HG02610 (cell line): ENCODE measurements around the gene SYNE3.

Source experiments
- ATAC-seq: cut with Tn5 transposase; IDR thresholded peaks from one replicate; pipeline ENCODE4 v1.9.1; 2021; ENCODE audit warnings: mild to moderate bottlenecking, moderate library complexity; ENCODE audit not compliant: unreplicated experiment

Gene SYNE3

DNA sequence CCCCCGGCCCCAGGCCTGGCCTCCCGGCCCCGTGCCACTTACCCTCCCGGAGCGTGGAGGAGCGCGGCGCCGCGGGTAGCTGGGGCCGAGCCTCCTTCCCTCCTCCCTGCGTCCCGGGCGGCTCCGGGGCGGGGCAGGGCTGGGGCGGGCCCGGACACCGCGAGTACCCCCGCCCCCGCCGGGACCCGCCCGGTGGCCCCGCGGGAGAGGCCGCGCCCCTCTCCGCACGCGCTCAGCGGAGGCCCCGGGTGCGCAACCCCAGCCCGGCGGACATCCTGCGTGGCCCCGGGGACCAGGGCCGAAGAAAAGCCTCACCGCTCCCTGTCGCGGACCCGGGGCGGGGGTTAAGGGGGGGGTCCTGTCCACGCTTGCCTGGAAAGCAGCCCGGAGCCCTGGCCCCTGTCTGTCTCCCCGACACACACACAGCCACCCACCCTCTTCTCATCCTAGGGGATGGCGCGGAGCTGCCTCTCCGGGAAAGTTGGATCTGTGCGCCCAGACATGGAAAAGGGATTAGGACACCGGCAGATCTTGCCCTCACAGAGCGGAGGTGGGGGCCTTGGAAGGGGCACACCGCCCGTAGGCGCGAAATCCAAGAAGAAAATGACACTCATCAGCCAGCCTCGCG lies at the start of gene SYNE3:
Gene SYNE3, minus strand, starts transcription at position 97 of the 628 bp plus-strand sequence. CDS start 40,829 bp downstream, outside the sequence.
- ATAC-seq: peak; percentile 38

GRCh38 chr14:95564060-95564459 lies 47.6 kb upstream of the SYNE3 start:
- no peak for ATAC-seq

DNA sequence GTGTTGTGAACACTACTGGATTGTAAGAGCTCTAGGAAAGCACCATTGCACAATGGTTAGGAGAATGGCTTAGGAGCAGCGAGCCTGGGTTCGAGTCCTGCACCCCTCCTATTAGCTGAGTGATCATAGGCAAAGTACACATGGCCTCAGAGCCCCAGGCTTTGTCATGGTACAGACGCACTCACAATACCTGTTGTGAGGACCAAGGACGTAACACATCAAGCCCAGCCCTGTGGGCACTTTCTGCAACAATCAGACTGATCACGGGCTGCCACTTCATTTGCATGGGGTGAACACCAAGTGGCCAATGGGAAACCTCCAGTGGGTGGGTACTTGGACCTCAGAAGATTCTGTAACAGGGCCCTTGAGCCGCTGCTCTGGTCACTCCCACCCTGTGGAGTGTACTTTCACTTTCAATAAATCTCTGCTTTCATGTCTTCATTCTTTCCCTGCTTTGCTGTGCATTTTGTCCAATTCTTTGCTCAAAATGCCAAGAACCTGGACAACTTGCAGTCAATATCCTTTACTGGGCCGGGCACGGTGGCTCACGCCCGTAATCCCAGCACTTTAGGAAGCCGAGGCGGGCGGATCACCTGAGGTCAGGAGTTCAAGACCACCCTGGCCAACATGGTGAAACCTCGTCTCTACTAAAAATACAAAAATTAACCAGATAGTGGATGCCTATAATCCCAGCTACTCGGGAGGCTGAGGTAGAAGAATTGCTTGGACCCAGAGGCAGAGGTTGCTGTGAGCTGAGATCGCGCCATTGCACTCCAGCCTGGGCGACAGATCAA lies 46.6 kb upstream of the SYNE3 start:
- no peak for ATAC-seq

- ATAC-seq: peak; percentile 90
These were observed 44.6 kb upstream of the SYNE3 start for GRCh38 chr14:95561001-95561412.

- no peak for ATAC-seq
These were observed 42.8 kb upstream of the SYNE3 start for GRCh38 chr14:95559203-95559602.

- ATAC-seq: no peak
These were observed 41.4 kb upstream of the SYNE3 start for GRCh38 chr14:95557832-95558231.

- no peak for ATAC-seq
These were observed 40.8 kb upstream of the SYNE3 start for GRCh38 chr14:95557291-95557690.

DNA sequence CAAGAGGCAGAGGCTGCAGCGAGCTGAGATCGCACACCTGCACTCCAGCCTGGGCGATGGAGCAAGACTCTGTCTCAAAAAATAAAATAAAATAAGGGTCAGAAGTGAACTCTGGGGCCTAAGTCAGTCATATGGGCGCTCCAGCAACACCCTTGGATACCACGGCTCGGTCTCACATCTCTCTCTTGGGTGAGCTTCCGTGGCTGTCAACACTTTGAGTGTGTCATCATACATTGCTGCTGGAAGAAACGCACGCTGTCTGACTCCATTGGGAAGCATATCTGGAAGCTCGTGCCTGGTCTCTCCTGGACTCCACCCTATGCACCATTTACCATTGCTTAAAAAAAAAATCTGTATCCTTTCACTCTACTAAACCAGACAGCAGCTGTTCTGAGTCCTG lies 38.6 kb upstream of the SYNE3 start:
- ATAC-seq: no peak

- no peak for ATAC-seq
These were observed 36.7 kb upstream of the SYNE3 start for GRCh38 chr14:95553141-95553540.

- no peak for ATAC-seq
These were observed 35.0 kb upstream of the SYNE3 start for GRCh38 chr14:95551435-95551834.

DNA sequence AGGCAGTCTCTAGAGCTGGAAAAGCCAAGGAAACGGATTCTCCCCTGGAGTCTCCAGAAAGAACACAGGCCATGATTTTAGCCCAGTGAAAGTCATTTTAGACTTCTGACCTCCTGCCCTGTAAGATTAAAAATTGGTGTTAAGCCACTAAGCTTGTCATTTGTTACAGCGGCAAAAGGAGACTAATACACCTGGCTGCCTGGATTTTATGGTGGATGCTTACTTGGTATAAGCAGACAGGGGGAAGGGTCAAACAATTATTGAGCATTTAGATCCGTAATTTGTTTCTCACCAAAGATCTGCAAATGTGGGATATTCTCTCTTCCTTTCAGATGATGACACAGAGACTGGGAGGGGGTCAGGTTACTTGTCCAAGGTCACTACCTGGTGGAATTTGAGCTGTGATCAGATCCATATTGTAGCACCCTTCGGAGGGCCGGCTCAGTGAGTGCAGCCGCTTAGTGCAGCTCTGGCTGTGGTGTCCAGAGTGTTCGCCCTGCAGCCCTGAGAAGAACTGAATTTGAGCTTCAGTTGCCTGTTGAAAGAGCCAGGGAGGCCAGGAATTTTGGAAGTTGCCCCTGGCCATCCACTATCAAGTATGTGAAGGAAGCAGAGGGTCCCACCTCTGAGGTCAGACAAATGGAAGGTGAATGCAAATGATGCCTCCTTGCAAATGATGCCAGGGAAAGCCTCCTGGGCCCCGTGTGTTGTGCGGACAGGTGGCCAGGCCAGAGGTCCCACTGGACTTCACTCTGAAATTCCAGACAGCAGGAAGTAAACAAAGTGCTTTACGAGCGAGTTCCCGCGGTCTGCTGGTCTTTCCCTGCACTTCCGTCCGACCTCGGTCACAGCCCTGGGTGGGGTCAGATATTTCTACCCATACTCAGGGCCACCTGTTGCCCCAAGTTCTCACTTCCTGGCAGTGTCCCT lies 33.5 kb upstream of the SYNE3 start:
- ATAC-seq: no peak

- ATAC-seq: no peak
These were observed 32.0 kb upstream of the SYNE3 start for GRCh38 chr14:95548328-95548929.

- ATAC-seq: no peak
These were observed 31.3 kb upstream of the SYNE3 start for GRCh38 chr14:95547626-95548327.

DNA sequence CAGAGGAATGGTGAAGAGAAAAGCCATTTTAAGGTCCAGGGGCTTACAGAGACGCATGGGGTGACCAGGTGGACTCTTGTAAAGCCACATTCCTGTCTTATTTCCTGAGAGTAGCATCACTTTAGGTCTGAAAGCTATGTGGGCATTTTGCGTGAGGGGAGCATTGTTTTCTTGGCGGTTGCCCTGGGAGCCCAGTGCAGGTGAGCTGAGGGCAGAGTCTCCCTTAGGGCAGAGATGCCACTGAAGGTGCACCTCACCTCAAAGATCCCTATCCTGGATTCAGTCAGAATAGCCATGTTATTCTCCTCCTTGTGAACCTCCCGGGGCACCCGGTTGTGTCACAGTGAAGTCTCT lies 30.8 kb upstream of the SYNE3 start:
- ATAC-seq: no peak

- no peak for ATAC-seq
These were observed 29.2 kb upstream of the SYNE3 start for GRCh38 chr14:95545515-95546168.

GRCh38 chr14:95544588-95544987 lies 28.1 kb upstream of the SYNE3 start:
- ATAC-seq: no peak

GRCh38 chr14:95543021-95543420 lies 26.6 kb upstream of the SYNE3 start:
- no peak for ATAC-seq

DNA sequence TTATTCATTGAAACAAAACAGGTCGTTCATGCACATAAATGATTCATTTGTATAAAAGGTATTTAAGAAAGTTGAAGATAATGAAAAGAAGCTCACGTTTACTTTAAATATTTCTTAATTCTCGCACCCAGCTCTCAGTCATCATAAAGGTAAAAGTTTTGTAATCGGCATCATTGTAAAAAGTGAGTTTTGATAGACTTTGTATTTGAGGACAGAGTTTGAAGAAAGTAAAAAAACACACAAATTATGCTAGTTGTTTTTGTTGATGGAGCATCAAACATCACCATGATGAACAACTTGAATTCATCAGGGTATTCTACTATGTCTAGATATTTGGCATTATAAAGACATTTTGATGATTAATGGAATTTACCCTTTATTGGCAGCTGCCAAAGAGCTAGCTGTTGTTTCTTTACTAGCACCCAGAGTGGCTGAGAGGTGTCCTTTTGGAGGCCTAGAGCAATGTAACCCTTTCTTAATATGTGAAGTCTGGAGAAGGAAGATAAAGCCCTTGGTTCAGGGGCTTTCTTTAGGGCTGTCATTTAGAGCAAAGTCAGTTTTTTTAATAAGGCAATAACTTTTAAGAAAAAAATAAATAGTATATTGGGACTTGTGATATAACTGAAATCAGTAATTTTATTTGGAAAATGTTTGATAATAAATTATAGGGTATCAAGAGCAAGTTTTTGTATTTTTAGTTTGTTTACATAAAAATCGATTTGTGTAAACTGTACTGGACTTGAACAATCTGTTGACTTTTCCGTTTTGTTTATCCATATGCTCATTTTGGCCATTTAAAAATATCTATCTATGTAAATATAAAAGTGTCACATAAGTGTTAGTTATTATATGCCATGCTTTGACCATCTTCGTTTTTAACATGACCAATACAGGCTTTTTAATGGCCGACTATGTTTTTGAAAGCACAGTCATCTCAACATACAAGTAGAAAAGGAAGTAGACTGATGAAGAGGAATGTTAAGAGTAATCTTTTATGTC lies 25.8 kb upstream of the SYNE3 start:
- ATAC-seq: no peak

DNA sequence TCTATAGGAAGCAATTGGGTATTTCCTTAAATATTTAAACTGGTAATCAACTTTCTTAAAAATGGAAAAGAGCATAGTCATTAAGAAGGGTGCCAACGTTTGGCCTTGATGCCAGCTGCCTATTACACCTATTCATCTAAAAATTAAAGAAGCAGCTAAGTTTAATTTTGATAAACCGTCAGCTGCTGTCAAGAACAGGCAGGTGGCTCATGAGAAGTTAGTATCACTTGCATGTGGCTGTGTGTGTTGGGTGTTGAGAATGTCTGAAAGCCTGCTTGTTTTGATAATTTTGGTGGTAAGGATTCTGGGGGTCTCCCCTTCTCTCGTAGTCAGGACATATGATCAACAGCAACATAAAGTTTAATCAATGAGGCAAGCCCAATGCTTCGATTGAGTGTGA lies 24.9 kb upstream of the SYNE3 start:
- no peak for ATAC-seq
